ENCODE data around the gene HOMER2.

Gene HOMER2

GRCh38 chr15:82849556-82850512, 102.7 kb downstream of the HOMER2 start:
- peak overlapping the region; percentile 56 for H3K4me2 ChIP-seq (ENCODE audit: low read length)
- H3K9me3 ChIP-seq (ENCODE audit: control insufficient read depth, insufficient read depth, low read length): no peaks in the 10 kb centered on the region
- no peaks in the 10 kb centered on the region; the same call in 1 of the 2 replicates for H3F3A ChIP-seq (ENCODE audit: control insufficient read depth, insufficient read depth)
- H3K36me3 ChIP-seq (ENCODE audit: control insufficient read depth, low read length): no peaks in the 10 kb centered on the region
- H3K79me2 ChIP-seq (ENCODE audit: control insufficient read depth, low read length): no peaks in the 10 kb centered on the region
- TF ChIP-seq, protein P1, sequence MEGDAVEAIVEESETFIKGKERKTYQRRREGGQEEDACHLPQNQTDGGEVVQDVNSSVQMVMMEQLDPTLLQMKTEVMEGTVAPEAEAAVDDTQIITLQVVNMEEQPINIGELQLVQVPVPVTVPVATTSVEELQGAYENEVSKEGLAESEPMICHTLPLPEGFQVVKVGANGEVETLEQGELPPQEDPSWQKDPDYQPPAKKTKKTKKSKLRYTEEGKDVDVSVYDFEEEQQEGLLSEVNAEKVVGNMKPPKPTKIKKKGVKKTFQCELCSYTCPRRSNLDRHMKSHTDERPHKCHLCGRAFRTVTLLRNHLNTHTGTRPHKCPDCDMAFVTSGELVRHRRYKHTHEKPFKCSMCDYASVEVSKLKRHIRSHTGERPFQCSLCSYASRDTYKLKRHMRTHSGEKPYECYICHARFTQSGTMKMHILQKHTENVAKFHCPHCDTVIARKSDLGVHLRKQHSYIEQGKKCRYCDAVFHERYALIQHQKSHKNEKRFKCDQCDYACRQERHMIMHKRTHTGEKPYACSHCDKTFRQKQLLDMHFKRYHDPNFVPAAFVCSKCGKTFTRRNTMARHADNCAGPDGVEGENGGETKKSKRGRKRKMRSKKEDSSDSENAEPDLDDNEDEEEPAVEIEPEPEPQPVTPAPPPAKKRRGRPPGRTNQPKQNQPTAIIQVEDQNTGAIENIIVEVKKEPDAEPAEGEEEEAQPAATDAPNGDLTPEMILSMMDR (IDR thresholded peaks at IDR 0.05; ENCODE audit: low read depth, low read length, poor library complexity, severe bottlenecking): peak; percentile 84
- TF ChIP-seq EZH2phosphoT487 (IDR thresholded peaks at IDR 0.05; ENCODE audit: borderline replicate concordance, low read length): no peak
- H3K4me1 ChIP-seq (ENCODE audit: control insufficient read depth, low read length): peaks cover 18% of the 10 kb centered on the region
- H4K20me1 ChIP-seq (ENCODE audit: control insufficient read depth, insufficient read depth, low read depth, low read length): no peaks in the 10 kb centered on the region
- no peak overlapping the region for H3K27ac ChIP-seq (ENCODE audit: low read depth, low read length)
- H3K27me3 ChIP-seq (ENCODE audit: control insufficient read depth, low read length): no peaks in the 10 kb centered on the region
- peak overlapping the region; percentile 32; the same call in 1 of the 2 replicates for H3K4me3 ChIP-seq (ENCODE audit: low read length)
- H3K9me2 ChIP-seq (replicated peaks; ENCODE audit: control insufficient read depth, low read length): no peaks in the 10 kb centered on the region

DNA sequence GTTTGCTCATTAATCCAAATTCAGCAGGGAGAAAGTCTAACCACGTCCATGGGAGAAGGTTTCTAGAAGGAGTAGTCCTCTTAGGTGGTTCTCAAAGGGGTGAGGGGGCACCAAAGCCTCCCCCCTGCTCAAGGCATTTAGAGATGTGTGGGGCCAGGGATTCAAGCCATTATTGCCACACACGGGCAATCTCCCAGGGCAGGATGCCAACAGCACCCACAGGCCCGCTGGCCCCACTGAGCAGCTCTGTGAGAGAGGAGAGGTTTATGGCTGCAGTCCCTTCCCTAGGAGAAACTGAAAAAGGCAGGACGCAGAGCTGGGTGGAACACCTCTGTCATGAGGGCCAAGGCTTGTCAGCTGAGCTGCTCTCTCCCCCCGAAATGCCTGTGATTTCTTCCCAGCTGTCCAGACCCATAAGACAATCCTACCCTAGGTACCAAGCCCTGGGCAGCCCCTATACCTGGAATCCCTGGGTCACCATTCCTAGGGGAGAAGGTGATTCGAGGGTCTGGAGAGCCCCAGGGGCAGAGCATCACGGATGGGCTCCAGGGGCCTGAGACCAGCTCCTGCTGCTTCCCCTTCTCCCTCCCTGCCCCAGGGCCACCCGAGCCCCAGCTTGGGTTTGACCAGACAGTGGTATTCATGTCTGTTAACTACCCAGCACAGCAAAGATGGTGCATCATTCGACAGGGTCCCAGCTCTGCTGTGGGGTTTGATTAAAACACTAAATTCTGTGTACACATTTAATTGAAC, 104.1 kb downstream of the HOMER2 start:
- H3K36me3 ChIP-seq (ENCODE audit: control insufficient read depth, low read length): no peaks in the 10 kb centered on the region
- H3K79me2 ChIP-seq (ENCODE audit: control insufficient read depth, low read length): no peaks in the 10 kb centered on the region
- no peaks in the 10 kb centered on the region for H3K27me3 ChIP-seq (ENCODE audit: control insufficient read depth, low read length)
- TF ChIP-seq, protein P1 (IDR thresholded peaks at IDR 0.05; ENCODE audit: low read depth, low read length, poor library complexity, severe bottlenecking): no peak
- TF ChIP-seq EZH2phosphoT487 (IDR thresholded peaks at IDR 0.05; ENCODE audit: borderline replicate concordance, low read length): no peak
- H3K4me3 ChIP-seq (ENCODE audit: low read length): no peak overlapping the region
- H3K9me2 ChIP-seq (replicated peaks; ENCODE audit: control insufficient read depth, low read length): no peaks in the 10 kb centered on the region
- H3K9me3 ChIP-seq (ENCODE audit: control insufficient read depth, insufficient read depth, low read length): no peaks in the 10 kb centered on the region
- H3K4me2 ChIP-seq (ENCODE audit: low read length): no peak overlapping the region
- H4K20me1 ChIP-seq (ENCODE audit: control insufficient read depth, insufficient read depth, low read depth, low read length): no peaks in the 10 kb centered on the region
- no peak overlapping the region for H3K27ac ChIP-seq (ENCODE audit: low read depth, low read length)
- H3K4me1 ChIP-seq (ENCODE audit: control insufficient read depth, low read length): peaks cover 32% of the 10 kb centered on the region
- no peaks in the 10 kb centered on the region; the same call in 1 of the 2 replicates for H3F3A ChIP-seq (ENCODE audit: control insufficient read depth, insufficient read depth)

GRCh38 chr15:82847703-82848102, 104.8 kb downstream of the HOMER2 start:
- Histone ChIP-seq H3K27ac (ENCODE audit: low read depth, low read length) (no peak overlapping the region), H3F3A (ENCODE audit: control insufficient read depth, insufficient read depth) (no peaks in the 10 kb centered on the region; the same call in 1 of the 2 replicates), H3K27me3 (ENCODE audit: control insufficient read depth, low read length) (no peaks in the 10 kb centered on the region), H3K79me2 (ENCODE audit: control insufficient read depth, low read length) (no peaks in the 10 kb centered on the region), H3K4me3 (ENCODE audit: low read length) (no peak overlapping the region), H3K9me2 (replicated peaks; ENCODE audit: control insufficient read depth, low read length) (no peaks in the 10 kb centered on the region), H3K36me3 (ENCODE audit: control insufficient read depth, low read length) (no peaks in the 10 kb centered on the region), H3K4me1 (ENCODE audit: control insufficient read depth, low read length) (peaks cover 33% of the 10 kb centered on the region), H3K9me3 (ENCODE audit: control insufficient read depth, insufficient read depth, low read length) (no peaks in the 10 kb centered on the region), H4K20me1 (ENCODE audit: control insufficient read depth, insufficient read depth, low read depth, low read length) (no peaks in the 10 kb centered on the region), H3K4me2 (ENCODE audit: low read length) (no peak overlapping the region)
- TF ChIP-seq EZH2phosphoT487 (IDR thresholded peaks at IDR 0.05; ENCODE audit: borderline replicate concordance, low read length): no peak
- TF ChIP-seq, protein P1 (IDR thresholded peaks at IDR 0.05; ENCODE audit: low read depth, low read length, poor library complexity, severe bottlenecking): no peak
